HCT116 (cell line): ENCODE results near the gene HOXC6. TPM values are rescaled to one million over a fixed set of nuclear protein-coding genes. Genes with fewer than 3 reads are reported as not detected.

ENCODE experiments used
- ATAC-seq: fragments of 200-7000 bp; cut with Tn5 transposase; 2 replicates; pipeline ENCODE4 v1.9.1; 2020; ENCODE audit warnings: mild to moderate bottlenecking, moderate library complexity
- BruUV-seq: library from RNA; stranded (reverse); fragments of 400-500 nt; replicated peaks from 2 replicates; lab custom pipeline; 2021; lab: Mats Ljungman, UMichigan
- CTCF ChIA-PET: fragments of 300-600 bp; sonication (Branson Sonifier 250); formaldehyde crosslinking; loops from one replicate; lab custom pipeline; 2021; ENCODE audit warnings: antibody characterized with exemption; lab: Charles Lee
- POLR2A ChIA-PET: fragments of 300-600, 350-600 bp; sonication (Branson Sonifier 250); formaldehyde crosslinking; loops from one replicate; lab custom pipeline; 2021; ENCODE audit warnings: antibody characterized with exemption; lab: Charles Lee
- RAD21 ChIA-PET, 2 experiments: fragments of 300-600 bp; sonication (Branson Sonifier 250); formaldehyde crosslinking; loops; one replicate each; lab custom pipeline; 2023; ENCODE audit warnings: low total read pairs in 2 of 2; ENCODE audit not compliant: uncharacterized antibody in 2 of 2, unreplicated experiment in 2 of 2, low non-redundant PET in 1 of 2; lab: Charles Lee
- DNase-seq: peaks from one replicate; pipeline ENCODE4 v3.0.0-alpha.2; 2010; ENCODE audit warnings: low read depth, low spot score
- H2AFZ ChIP-seq: fragments of 200-600 bp; shearing (Covaris generic), sonication (generic); 2 replicates; pipeline ENCODE4 v1.6.1; 2017; ENCODE audit warnings: low read depth, mixed run types, mixed read lengths, antibody characterized with exemption, low read length; ENCODE audit not compliant: poor library complexity, severe bottlenecking
- H3K27ac ChIP-seq: 2 replicates; pipeline ENCODE4 v1.5.1; 2012; ENCODE audit warnings: low read depth, low read length
- H3K27me3 ChIP-seq: fragments of 200-600 bp; sonication (generic); 2 replicates; pipeline ENCODE4 v1.6.1; 2016; ENCODE audit warnings: mixed run types, low read length, mixed read lengths; ENCODE audit not compliant: insufficient read depth
- H3K36me3 ChIP-seq, 2 experiments: fragments of 200-500 bp in 1 of 2; fragments of 200-600 bp in 1 of 2; sonication (Bioruptor generic) in 1 of 2; sonication (generic) in 1 of 2; 2 replicates each; pipeline versions ENCODE4 v1.5.1 to v1.6.1; 2014 to 2016; ENCODE audit warnings: low read length in 2 of 2, inconsistent platforms in 1 of 2, mixed read lengths in 1 of 2, mixed run types in 1 of 2; ENCODE audit not compliant: insufficient read depth in 2 of 2, control insufficient read depth in 1 of 2
- H3K4me1 ChIP-seq, 2 experiments: fragments of 200-600 bp in 1 of 2; sonication (generic) in 1 of 2; 2 replicates each; pipeline versions ENCODE4 v1.5.1 to v1.6.1; 2012 to 2017; ENCODE audit warnings: low read length in 2 of 2, inconsistent platforms in 1 of 2, mild to moderate bottlenecking in 1 of 2, mixed read lengths in 1 of 2, mixed run types in 1 of 2, moderate library complexity in 1 of 2; ENCODE audit not compliant: insufficient read depth in 2 of 2, control insufficient read depth in 1 of 2
- H3K4me2 ChIP-seq: fragments of 200-600 bp; sonication (generic); 2 replicates; pipeline ENCODE4 v1.6.1; 2017; ENCODE audit warnings: mixed run types, low read length, mixed read lengths
- H3K4me3 ChIP-seq, 2 experiments: fragments of 200-600 bp in 1 of 2; sonication (generic) in 1 of 2; replicated peaks in 1 of 2; 2 replicates each; pipeline ENCODE4 v1.5.1; 2011 to 2016; ENCODE audit warnings: low read length in 2 of 2, control low read depth in 1 of 2, low read depth in 1 of 2, mild to moderate bottlenecking in 1 of 2, mixed read lengths in 1 of 2, mixed run types in 1 of 2
- H3K79me2 ChIP-seq: fragments of 200-600 bp; sonication (generic); 2 replicates; pipeline ENCODE4 v1.6.1; 2017; ENCODE audit warnings: mild to moderate bottlenecking, mixed run types, low read length, moderate library complexity, mixed read lengths; ENCODE audit not compliant: insufficient read depth
- H3K9ac ChIP-seq: fragments of 200-600 bp; sonication (generic); 2 replicates; pipeline ENCODE4 v1.6.1; 2016; ENCODE audit warnings: low read length, mixed read lengths
- H3K9me2 ChIP-seq: fragments of 200-600 bp; sonication (generic), shearing (Covaris generic); 2 replicates; pipeline ENCODE4 v1.6.1; 2017; ENCODE audit warnings: mixed run types, mild to moderate bottlenecking, moderate library complexity; ENCODE audit not compliant: insufficient read depth
- H3K9me3 ChIP-seq, 2 experiments: fragments of 200-500 bp in 1 of 2; fragments of 200-600 bp in 1 of 2; sonication (Bioruptor generic) in 1 of 2; sonication (generic) in 1 of 2; 2 replicates each; pipeline ENCODE4 v1.6.1; 2014 to 2017; ENCODE audit warnings: low read length in 2 of 2, mixed read lengths in 2 of 2, inconsistent platforms in 1 of 2, low read depth in 1 of 2, mild to moderate bottlenecking in 1 of 2, mixed run types in 1 of 2, moderate library complexity in 1 of 2; ENCODE audit not compliant: control insufficient read depth in 1 of 2, insufficient read depth in 1 of 2
- H4K20me1 ChIP-seq: fragments of 200-600 bp; sonication (generic), shearing (Covaris generic); 2 replicates; pipeline ENCODE4 v1.6.1; 2017; ENCODE audit warnings: mixed run types, mild to moderate bottlenecking, moderate library complexity; ENCODE audit not compliant: insufficient read depth
- EGR1 ChIP-seq: IDR thresholded peaks from 2 replicates; pipeline ENCODE4 v1.6.1; 2012; ENCODE audit warnings: low read depth
- EZH2 ChIP-seq: fragments of 200-600 bp; sonication (generic); IDR thresholded peaks from 2 replicates; pipeline ENCODE4 v1.6.1; 2017; ENCODE audit warnings: antibody characterized with exemption, mixed run types
- RAD21 ChIP-seq: IDR thresholded peaks from 2 replicates; pipeline ENCODE4 v1.6.1; 2012; ENCODE audit warnings: low read depth, mild to moderate bottlenecking
- SIN3A ChIP-seq: IDR thresholded peaks from 2 replicates; pipeline ENCODE4 v1.6.1; 2012; ENCODE audit warnings: low read depth
- intact Hi-C: fragments of 100-400 bp; cut with micrococcal nuclease; formaldehyde crosslinking; loops from 2 replicates; pipeline ENCODE4 v1.10.0; 2022
- total RNA-seq: library from RNA; stranded (reverse); gene quantifications from one replicate; pipeline ENCODE4 v1.2.1, GENCODE V29; 2021; ENCODE audit not compliant: unreplicated experiment
- TF ChIP-seq, protein P1 (sequence below), 3 experiments: fragments of 200-600 bp in 1 of 3; sonication (generic) in 1 of 3; IDR thresholded peaks in 2 of 3; conservative IDR thresholded peaks in 1 of 3; 2 replicates each; pipeline ENCODE4 v1.5.1; 2012 to 2017; ENCODE audit warnings: low read depth in 2 of 3, low read length in 2 of 3, antibody characterized with exemption in 1 of 3, borderline replicate concordance in 1 of 3, control low read depth in 1 of 3, mild to moderate bottlenecking in 1 of 3, mixed read lengths in 1 of 3, mixed run types in 1 of 3, moderate library complexity in 1 of 3; ENCODE audit not compliant: insufficient read depth in 1 of 3

Gene HOXC6
- total RNA-seq, 1 experiment from 2014 or later: 3.1 TPM

- intact Hi-C loops: no loop called here
- Histone ChIP-seq H3K9ac (no peak within 1 kb of the TSS), H3K4me1 (no peaks in the 10 kb centered on the region), H3K27me3 (no peaks in the 10 kb centered on the region), H3K4me2 (no peak within 1 kb of the TSS), H4K20me1 (no peaks in the 10 kb centered on the region), H3K79me2 (no peaks in the 10 kb centered on the region), H3K27ac (no peak within 1 kb of the TSS), H3K4me3 (no peak within 1 kb of the TSS), H2AFZ (no peak within 1 kb of the TSS), H3K9me2 (no peaks in the 10 kb centered on the region), H3K9me3 (no peaks in the 10 kb centered on the region), H3K36me3 (no peaks in the 10 kb centered on the region)
- POLR2A ChIA-PET: interaction anchor here (0.9 kb wide), 1 partner anchor 37 kb away, joined by 3 read pairs; no protein-coding TSS in a partner anchor
- TF ChIP-seq RAD21 (no peak), EGR1 (no peak), EZH2 (no peak), SIN3A (no peak)
- TF ChIP-seq, protein P1, sequence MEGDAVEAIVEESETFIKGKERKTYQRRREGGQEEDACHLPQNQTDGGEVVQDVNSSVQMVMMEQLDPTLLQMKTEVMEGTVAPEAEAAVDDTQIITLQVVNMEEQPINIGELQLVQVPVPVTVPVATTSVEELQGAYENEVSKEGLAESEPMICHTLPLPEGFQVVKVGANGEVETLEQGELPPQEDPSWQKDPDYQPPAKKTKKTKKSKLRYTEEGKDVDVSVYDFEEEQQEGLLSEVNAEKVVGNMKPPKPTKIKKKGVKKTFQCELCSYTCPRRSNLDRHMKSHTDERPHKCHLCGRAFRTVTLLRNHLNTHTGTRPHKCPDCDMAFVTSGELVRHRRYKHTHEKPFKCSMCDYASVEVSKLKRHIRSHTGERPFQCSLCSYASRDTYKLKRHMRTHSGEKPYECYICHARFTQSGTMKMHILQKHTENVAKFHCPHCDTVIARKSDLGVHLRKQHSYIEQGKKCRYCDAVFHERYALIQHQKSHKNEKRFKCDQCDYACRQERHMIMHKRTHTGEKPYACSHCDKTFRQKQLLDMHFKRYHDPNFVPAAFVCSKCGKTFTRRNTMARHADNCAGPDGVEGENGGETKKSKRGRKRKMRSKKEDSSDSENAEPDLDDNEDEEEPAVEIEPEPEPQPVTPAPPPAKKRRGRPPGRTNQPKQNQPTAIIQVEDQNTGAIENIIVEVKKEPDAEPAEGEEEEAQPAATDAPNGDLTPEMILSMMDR (IDR thresholded peaks at IDR 0.05 in 2 of 3, conservative IDR thresholded peaks at IDR 0.05 in 1 of 3; ENCODE audit: borderline replicate concordance in 1 of 3, insufficient read depth in 1 of 3, low read depth in 2 of 3, low read length in 2 of 3): no peak
- RAD21 ChIA-PET: interaction anchor here in 1 of 2 experiments (0.6 kb wide), 1 partner anchor 297 kb away, joined by 8 read pairs; no protein-coding TSS in a partner anchor
- BruUV-seq: no TSS peak
- no peak for DNase-seq
- no peak for ATAC-seq
- CTCF ChIA-PET: no interaction called here
These were observed 25.8 kb downstream of the HOXC6 start, which contains the start of gene HOXC4 for GRCh38 chr12:54053751-54054741. Gene HOXC4 (plus strand): TSS chr12:54053835. CDS start chr12:54053923, 88 bp downstream.
